A549 (cell line): Measurements from ENCODE around the gene SOX8.

Source experiments
- CHD4 ChIP-seq: fragments of 200-600 bp; sonication (generic); IDR thresholded peaks from 2 replicates; pipeline ENCODE4 v1.6.1; 2016; ENCODE audit warnings: antibody characterized with exemption, mild to moderate bottlenecking, borderline replicate concordance
- JUN ChIP-seq, 2 experiments: fragments of >200 bp; sonication (Bioruptor Twin); formaldehyde crosslinking; IDR thresholded peaks; 2 replicates in 1 of 2; 3 replicates in 1 of 2; pipeline ENCODE4 v1.6.1; 2016 to 2017
- NR3C1 ChIP-seq: fragments of >200 bp; sonication (Bioruptor Twin); formaldehyde crosslinking; IDR thresholded peaks from 3 replicates; pipeline ENCODE4 v1.6.1; 2017
- POLR2A ChIP-seq: IDR thresholded peaks from 2 replicates; pipeline ENCODE4 v1.6.1; 2012; ENCODE audit warnings: mild to moderate bottlenecking, low read length
- RAD21 ChIP-seq, 2 experiments: fragments of >200 bp in 1 of 2; sonication (Bioruptor Twin) in 1 of 2; formaldehyde crosslinking in 1 of 2; IDR thresholded peaks in 1 of 2; conservative IDR thresholded peaks in 1 of 2; 2 replicates in 1 of 2; 3 replicates in 1 of 2; pipeline ENCODE4 v1.6.1; 2012 to 2018; ENCODE audit warnings: inconsistent platforms in 1 of 2
- RCOR1 ChIP-seq: fragments of 150-350 bp; IDR thresholded peaks from 2 replicates; pipeline ENCODE4 v1.6.1; 2014; ENCODE audit warnings: antibody characterized with exemption, low read length, low read depth
- RFX5 ChIP-seq: fragments of 450-650 bp; IDR thresholded peaks from 2 replicates; pipeline ENCODE4 v1.7.1; 2014; ENCODE audit warnings: antibody characterized with exemption, mild to moderate bottlenecking, moderate library complexity
- SMC3 ChIP-seq: fragments of >200 bp; sonication (Bioruptor Twin); formaldehyde crosslinking; IDR thresholded peaks from 3 replicates; pipeline ENCODE4 v1.6.1; 2018; ENCODE audit warnings: inconsistent platforms
- TF ChIP-seq, protein P1 (sequence below): fragments of >200 bp; sonication (Bioruptor Twin); formaldehyde crosslinking; IDR thresholded peaks from 3 replicates; pipeline ENCODE4 v1.5.1; 2016
- TF ChIP-seq, protein P2 (sequence below): fragments of 200-600 bp; sonication (generic); IDR thresholded peaks from 2 replicates; pipeline ENCODE4 v1.6.1; 2016; ENCODE audit warnings: antibody characterized with exemption, mild to moderate bottlenecking, moderate library complexity

- TF ChIP-seq RCOR1, result no peak
- TF ChIP-seq RAD21 (conservative IDR thresholded peaks at IDR 0.05 in 1 of 2, IDR thresholded peaks at IDR 0.05 in 1 of 2), result no peak
- TF ChIP-seq POLR2A, result no peak
- no peak for TF ChIP-seq JUN (IDR thresholded peaks at IDR 0.05)
- no peak for TF ChIP-seq CHD4
- TF ChIP-seq, protein P1, sequence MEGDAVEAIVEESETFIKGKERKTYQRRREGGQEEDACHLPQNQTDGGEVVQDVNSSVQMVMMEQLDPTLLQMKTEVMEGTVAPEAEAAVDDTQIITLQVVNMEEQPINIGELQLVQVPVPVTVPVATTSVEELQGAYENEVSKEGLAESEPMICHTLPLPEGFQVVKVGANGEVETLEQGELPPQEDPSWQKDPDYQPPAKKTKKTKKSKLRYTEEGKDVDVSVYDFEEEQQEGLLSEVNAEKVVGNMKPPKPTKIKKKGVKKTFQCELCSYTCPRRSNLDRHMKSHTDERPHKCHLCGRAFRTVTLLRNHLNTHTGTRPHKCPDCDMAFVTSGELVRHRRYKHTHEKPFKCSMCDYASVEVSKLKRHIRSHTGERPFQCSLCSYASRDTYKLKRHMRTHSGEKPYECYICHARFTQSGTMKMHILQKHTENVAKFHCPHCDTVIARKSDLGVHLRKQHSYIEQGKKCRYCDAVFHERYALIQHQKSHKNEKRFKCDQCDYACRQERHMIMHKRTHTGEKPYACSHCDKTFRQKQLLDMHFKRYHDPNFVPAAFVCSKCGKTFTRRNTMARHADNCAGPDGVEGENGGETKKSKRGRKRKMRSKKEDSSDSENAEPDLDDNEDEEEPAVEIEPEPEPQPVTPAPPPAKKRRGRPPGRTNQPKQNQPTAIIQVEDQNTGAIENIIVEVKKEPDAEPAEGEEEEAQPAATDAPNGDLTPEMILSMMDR, result no peak
- no peak for TF ChIP-seq RFX5
- no peak for TF ChIP-seq SMC3
- no peak for TF ChIP-seq NR3C1
- TF ChIP-seq, protein P2, sequence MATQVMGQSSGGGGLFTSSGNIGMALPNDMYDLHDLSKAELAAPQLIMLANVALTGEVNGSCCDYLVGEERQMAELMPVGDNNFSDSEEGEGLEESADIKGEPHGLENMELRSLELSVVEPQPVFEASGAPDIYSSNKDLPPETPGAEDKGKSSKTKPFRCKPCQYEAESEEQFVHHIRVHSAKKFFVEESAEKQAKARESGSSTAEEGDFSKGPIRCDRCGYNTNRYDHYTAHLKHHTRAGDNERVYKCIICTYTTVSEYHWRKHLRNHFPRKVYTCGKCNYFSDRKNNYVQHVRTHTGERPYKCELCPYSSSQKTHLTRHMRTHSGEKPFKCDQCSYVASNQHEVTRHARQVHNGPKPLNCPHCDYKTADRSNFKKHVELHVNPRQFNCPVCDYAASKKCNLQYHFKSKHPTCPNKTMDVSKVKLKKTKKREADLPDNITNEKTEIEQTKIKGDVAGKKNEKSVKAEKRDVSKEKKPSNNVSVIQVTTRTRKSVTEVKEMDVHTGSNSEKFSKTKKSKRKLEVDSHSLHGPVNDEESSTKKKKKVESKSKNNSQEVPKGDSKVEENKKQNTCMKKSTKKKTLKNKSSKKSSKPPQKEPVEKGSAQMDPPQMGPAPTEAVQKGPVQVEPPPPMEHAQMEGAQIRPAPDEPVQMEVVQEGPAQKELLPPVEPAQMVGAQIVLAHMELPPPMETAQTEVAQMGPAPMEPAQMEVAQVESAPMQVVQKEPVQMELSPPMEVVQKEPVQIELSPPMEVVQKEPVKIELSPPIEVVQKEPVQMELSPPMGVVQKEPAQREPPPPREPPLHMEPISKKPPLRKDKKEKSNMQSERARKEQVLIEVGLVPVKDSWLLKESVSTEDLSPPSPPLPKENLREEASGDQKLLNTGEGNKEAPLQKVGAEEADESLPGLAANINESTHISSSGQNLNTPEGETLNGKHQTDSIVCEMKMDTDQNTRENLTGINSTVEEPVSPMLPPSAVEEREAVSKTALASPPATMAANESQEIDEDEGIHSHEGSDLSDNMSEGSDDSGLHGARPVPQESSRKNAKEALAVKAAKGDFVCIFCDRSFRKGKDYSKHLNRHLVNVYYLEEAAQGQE, result no peak
These were observed 9.6 kb upstream of the SOX8 start for GRCh38 chr16:971981-972315.
